Stomach (tissue), 9 donors: ENCODE measurements around the gene ANKRD11. TPM values are rescaled to one million over a fixed set of nuclear protein-coding genes. Genes with fewer than 3 reads are reported as not detected.

Experiments used
- DNase-seq, 2 donors: peaks; one replicate each; pipeline versions ENCODE4 v3.0.0 to v3.0.0-alpha.2; 2013 to 2019
- H3K27ac ChIP-seq, 5 donors: fragments of 200-600 bp in 4 of 5; sonication (generic) in 4 of 5; one replicate each; pipeline ENCODE4 v1.5.1; 2013 to 2019; ENCODE audit warnings: mild to moderate bottlenecking in 1 of 5, moderate library complexity in 1 of 5
- H3K27me3 ChIP-seq, 3 donors: fragments of 200-600 bp; sonication (generic); one replicate each; pipeline ENCODE4 v1.5.1; 2017 to 2019; ENCODE audit warnings: mixed run types in 1 of 3
- H3K36me3 ChIP-seq, 4 donors: fragments of 200-600 bp; sonication (generic); 1 replicate in 3 of 4; 2 replicates in 1 of 4; pipeline ENCODE4 v1.5.1; 2016 to 2019
- H3K4me1 ChIP-seq, 4 donors: fragments of 200-600 bp; sonication (generic); one replicate each; pipeline ENCODE4 v1.5.1; 2016 to 2019
- H3K4me3 ChIP-seq, 4 donors: fragments of 200-600 bp; sonication (generic) in 3 of 4; one replicate each; pipeline ENCODE4 v1.5.1; 2016 to 2019; ENCODE audit warnings: mild to moderate bottlenecking in 1 of 4
- H3K9me3 ChIP-seq, 4 donors: fragments of 200-600 bp; sonication (generic); one replicate each; pipeline ENCODE4 v1.5.1; 2016 to 2019
- EP300 ChIP-seq: sonication (generic); formaldehyde crosslinking; IDR thresholded peaks from one replicate; pipeline ENCODE4 v1.6.1; 2017; ENCODE audit warnings: antibody characterized with exemption
- POLR2A ChIP-seq, 4 donors: fragments of 450-650 bp; IDR thresholded peaks; one replicate each; pipeline ENCODE4 v1.6.1; 2016; ENCODE audit warnings: antibody characterized with exemption in 4 of 4, control low read depth in 2 of 4, mild to moderate bottlenecking in 1 of 4, moderate library complexity in 1 of 4
- POLR2AphosphoS5 ChIP-seq, 3 donors: sonication (generic); formaldehyde crosslinking; IDR thresholded peaks; one replicate each; pipeline ENCODE4 v1.6.1; 2016; ENCODE audit warnings: antibody characterized with exemption in 3 of 3
- WGBS, 5 donors: extraction: QIAGEN DNeasy Blood & Tissue Kit in 3 of 5; methylation state at CpG; one replicate each; pipeline versions ENCODE4 v1.1.5 to v1.1.7; 2013 to 2018; 5-methylcytosine and 5-hydroxymethylcytosine counted together
- intact Hi-C: fragments of 100-400 bp; cut with DNase I; formaldehyde crosslinking; loops from one replicate; pipeline ENCODE4 v1.15.1; 2023; ENCODE audit warnings: low total_unique reads
- polyA plus RNA-seq, 3 donors: library from polyadenylated mRNA; stranded (reverse); fragments of 200-250 nt; gene quantifications; one replicate each; pipeline ENCODE4 v1.2.3, GENCODE V29; 2013
- total RNA-seq, 5 donors: library from RNA; depleted of rRNA; stranded (reverse); fragments of >200 nt; gene quantifications; one replicate each; pipeline versions ENCODE4 v1.1.0 to v1.2.3, GENCODE V29; 2014 to 2016
- TF ChIP-seq, protein P1 (sequence below), 7 experiments: fragments of 450-650 bp in 4 of 7; fragments of 200-600 bp in 3 of 7; sonication (generic) in 3 of 7; IDR thresholded peaks; one replicate each; pipeline ENCODE4 v1.5.1; 2016 to 2019; ENCODE audit warnings: antibody characterized with exemption in 7 of 7, control low read depth in 2 of 7, mild to moderate bottlenecking in 1 of 7
- donor health status: healthy with polysubstance abuse.
- donor health status: Bipolar disorder and iron deficiency.
- donor health status: healthy.

Gene ANKRD11
- total and polyA plus RNA-seq, 8 donors: 25.4 to 350 (median 88.7) TPM

DNA sequence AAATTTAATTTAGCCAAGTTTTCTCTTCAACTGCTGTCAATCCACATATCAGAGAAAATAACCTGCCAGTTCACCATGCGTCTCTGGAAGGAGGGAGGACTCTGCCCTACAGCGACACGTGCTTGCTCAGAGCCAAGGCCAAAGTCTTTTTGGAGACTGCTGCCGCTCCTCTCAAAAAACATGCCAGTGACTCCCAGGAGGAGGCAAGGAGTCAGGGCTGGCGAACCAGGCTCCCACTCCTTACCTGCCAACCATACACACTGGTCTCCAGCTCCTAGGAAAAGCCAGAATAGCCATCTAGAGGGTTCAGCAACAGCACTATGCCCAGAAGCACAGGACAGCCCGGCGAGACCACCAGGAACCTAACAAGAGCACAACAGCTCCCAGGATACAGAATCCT lies 73.0 kb downstream of the ANKRD11 start:
- Histone ChIP-seq H3K9me3 (no peaks in the 10 kb centered on the region), H3K4me3 (no peak overlapping the region), H3K27ac (peak overlapping the region in 1 of 5 donors; percentile 22), H3K36me3 (peaks cover 0 to 10% (median 0%) of the 10 kb centered on the region in 4 donors), H3K4me1 (peaks cover 45 to 84% (median 65%) of the 10 kb centered on the region in 4 donors), H3K27me3 (no peaks in the 10 kb centered on the region)
- TF ChIP-seq POLR2AphosphoS5 (IDR thresholded peaks at IDR 0.05): no peak
- no peak for TF ChIP-seq POLR2A (IDR thresholded peaks at IDR 0.05)
- TF ChIP-seq, protein P1, sequence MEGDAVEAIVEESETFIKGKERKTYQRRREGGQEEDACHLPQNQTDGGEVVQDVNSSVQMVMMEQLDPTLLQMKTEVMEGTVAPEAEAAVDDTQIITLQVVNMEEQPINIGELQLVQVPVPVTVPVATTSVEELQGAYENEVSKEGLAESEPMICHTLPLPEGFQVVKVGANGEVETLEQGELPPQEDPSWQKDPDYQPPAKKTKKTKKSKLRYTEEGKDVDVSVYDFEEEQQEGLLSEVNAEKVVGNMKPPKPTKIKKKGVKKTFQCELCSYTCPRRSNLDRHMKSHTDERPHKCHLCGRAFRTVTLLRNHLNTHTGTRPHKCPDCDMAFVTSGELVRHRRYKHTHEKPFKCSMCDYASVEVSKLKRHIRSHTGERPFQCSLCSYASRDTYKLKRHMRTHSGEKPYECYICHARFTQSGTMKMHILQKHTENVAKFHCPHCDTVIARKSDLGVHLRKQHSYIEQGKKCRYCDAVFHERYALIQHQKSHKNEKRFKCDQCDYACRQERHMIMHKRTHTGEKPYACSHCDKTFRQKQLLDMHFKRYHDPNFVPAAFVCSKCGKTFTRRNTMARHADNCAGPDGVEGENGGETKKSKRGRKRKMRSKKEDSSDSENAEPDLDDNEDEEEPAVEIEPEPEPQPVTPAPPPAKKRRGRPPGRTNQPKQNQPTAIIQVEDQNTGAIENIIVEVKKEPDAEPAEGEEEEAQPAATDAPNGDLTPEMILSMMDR (IDR thresholded peaks at IDR 0.05): no peak
- no peak for TF ChIP-seq EP300
- intact Hi-C loops: no loop called here
- no peak for DNase-seq
- WGBS, 5 donors: 41 to 60% (median 51%) methylated on average over 6 to 7 of the region's 7 CpGs

DNA sequence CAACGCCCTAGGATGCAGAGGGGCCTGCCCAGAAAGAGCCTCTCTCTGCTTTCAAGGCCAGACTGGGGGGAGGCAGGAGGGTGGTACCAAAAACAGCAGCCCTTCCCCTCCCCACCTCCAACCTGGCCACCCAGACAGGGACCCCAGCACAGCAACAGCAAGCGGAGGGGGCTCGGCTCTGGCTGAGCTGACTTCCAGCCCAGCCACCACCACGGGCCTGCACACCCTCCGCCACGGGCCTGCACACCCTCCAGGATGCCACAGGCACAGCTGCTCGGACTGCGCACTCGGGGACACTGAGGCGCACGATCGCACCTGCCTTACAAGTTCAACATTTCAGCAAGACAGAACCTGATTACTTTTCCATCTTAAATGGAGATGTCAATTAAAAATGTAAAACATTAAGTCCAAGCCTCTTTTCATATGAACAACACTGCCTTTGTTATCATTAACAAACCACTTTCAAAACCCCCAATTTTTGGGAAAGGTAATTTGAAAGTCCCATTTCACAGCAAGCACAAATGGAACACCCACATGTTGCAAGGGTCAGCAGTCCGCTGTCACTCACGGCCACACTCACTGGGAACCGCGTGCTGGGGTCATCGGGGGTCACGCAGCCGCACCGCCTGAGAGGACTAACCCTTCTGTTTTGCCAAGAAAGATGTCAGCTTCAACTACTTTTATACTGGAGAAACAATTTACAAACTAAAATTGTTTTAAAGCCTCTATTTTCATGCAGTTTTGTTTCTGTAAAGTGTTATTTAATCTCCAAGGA lies 76.4 kb downstream of the ANKRD11 start:
- no peak for DNase-seq
- 72 to 80% (median 78%) methylated on average over 19 to 20 of the region's 20 CpGs for WGBS, 5 donors
- no peak overlapping the region for H3K27ac ChIP-seq
- TF ChIP-seq POLR2A (IDR thresholded peaks at IDR 0.05): no peak
- no peak for TF ChIP-seq EP300
- TF ChIP-seq POLR2AphosphoS5 (IDR thresholded peaks at IDR 0.05): no peak
- TF ChIP-seq, protein P1 (IDR thresholded peaks at IDR 0.05): no peak
- peaks cover 0 to 10% (median 0%) of the 10 kb centered on the region in 4 donors for H3K36me3 ChIP-seq
- no peaks in the 10 kb centered on the region for H3K9me3 ChIP-seq
- H3K27me3 ChIP-seq: no peaks in the 10 kb centered on the region
- peaks cover 69 to 92% (median 80%) of the 10 kb centered on the region in 4 donors for H3K4me1 ChIP-seq
- intact Hi-C loops: no loop called here
- no peak overlapping the region for H3K4me3 ChIP-seq

- H3K4me1 ChIP-seq: peaks cover 77 to 93% (median 87%) of the 10 kb centered on the region in 4 donors
- DNase-seq: no peak
Observed at GRCh38 chr16:89412811-89413210, 77.5 kb downstream of the ANKRD11 start.

DNA sequence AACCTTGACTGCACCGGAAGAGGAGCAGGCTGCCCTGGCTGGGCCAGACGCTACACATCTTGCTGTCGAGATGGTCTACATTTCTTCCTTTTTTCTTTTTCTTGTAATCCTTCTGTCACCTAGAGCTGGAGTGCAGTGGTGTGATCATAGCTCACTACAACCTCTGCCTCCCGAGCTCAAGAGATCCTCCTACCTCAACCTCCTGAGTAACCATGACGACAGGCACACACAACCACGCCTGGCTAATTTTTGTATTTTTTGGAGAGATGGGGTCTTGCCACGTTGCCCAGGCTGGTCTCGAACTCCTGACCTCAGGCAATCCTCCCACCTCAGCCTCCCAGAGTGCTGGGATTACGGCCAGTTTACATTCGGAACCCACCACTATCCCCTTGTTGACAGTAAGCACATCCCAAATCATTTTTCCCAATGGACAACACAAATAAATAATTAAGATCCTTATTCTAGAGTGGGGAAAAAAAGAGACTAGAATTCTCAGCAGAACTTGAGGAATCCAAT lies 79.0 kb downstream of the ANKRD11 start:
- Histone ChIP-seq H3K4me1 (peaks cover 76 to 93% (median 87%) of the 10 kb centered on the region in 4 donors), H3K4me3 (peak overlapping the region in 1 of 4 donors; percentile 1), H3K36me3 (no peaks in the 10 kb centered on the region), H3K27me3 (no peaks in the 10 kb centered on the region), H3K27ac (peak overlapping the region; percentile 35 to 75 (median 53)), H3K9me3 (no peaks in the 10 kb centered on the region)
- WGBS, 5 donors: 41 to 50% (median 46%) methylated on average over 10 of the region's 10 CpGs
- DNase-seq: no peak
- intact Hi-C loops: no loop called here
- TF ChIP-seq POLR2A (IDR thresholded peaks at IDR 0.05): no peak
- TF ChIP-seq POLR2AphosphoS5 (IDR thresholded peaks at IDR 0.05): no peak
- no peak for TF ChIP-seq EP300
- TF ChIP-seq, protein P1 (IDR thresholded peaks at IDR 0.05): no peak

More at GRCh38 chr16:89412811-89413210, 77.5 kb downstream of the ANKRD11 start:
- TF ChIP-seq, protein P1 (IDR thresholded peaks at IDR 0.05): no peak
- TF ChIP-seq EP300 (no peak), POLR2AphosphoS5 (IDR thresholded peaks at IDR 0.05) (no peak), POLR2A (IDR thresholded peaks at IDR 0.05) (no peak)
- 28 to 58% (median 51%) methylated on average over 4 of the region's 4 CpGs for WGBS, 5 donors
- Histone ChIP-seq H3K36me3 (peaks cover 0 to 8% (median 0%) of the 10 kb centered on the region in 4 donors), H3K27me3 (no peaks in the 10 kb centered on the region), H3K4me3 (no peak overlapping the region), H3K9me3 (no peaks in the 10 kb centered on the region), H3K27ac (no peak overlapping the region)
- intact Hi-C loops: no loop called here
